Osteoblast (primary cell): ENCODE measurements around the gene BBS5. TPM values are rescaled to one million over a fixed set of nuclear protein-coding genes. Genes with fewer than 3 reads are reported as not detected.
"Not testable (repeated sequence)": the region's sequence is repeated elsewhere in the genome, so short reads cannot be mapped to it uniquely, and the experiment has no call there.

ENCODE experiments used
- DNase-seq: peaks from one replicate; pipeline ENCODE4 v3.0.0; 2011; ENCODE audit warnings: low spot score, mixed read lengths; ENCODE audit not compliant: insufficient read length; ENCODE audit errors: missing footprints
- H2AFZ ChIP-seq: 2 replicates; pipeline ENCODE4 v1.6.0; 2011; ENCODE audit warnings: mild to moderate bottlenecking, low read length
- H3K27ac ChIP-seq: 2 replicates; pipeline ENCODE4 v1.5.1; 2011; ENCODE audit warnings: mild to moderate bottlenecking, low read depth, low read length, moderate library complexity
- H3K27me3 ChIP-seq: 2 replicates; pipeline ENCODE4 v1.6.0; 2012; ENCODE audit warnings: mild to moderate bottlenecking, control low read depth, inconsistent platforms, low read length, moderate library complexity; ENCODE audit not compliant: insufficient read depth
- H3K36me3 ChIP-seq: 2 replicates; pipeline ENCODE4 v1.5.1; 2011; ENCODE audit warnings: mild to moderate bottlenecking, low read length, control low read depth, moderate library complexity; ENCODE audit not compliant: insufficient read depth
- H3K4me1 ChIP-seq: 2 replicates; pipeline ENCODE4 v1.5.1; 2011; ENCODE audit warnings: mild to moderate bottlenecking, low read length, control low read depth, moderate library complexity; ENCODE audit not compliant: insufficient read depth
- H3K4me2 ChIP-seq: 2 replicates; pipeline ENCODE4 v1.6.0; 2011; ENCODE audit warnings: mild to moderate bottlenecking, low read length; ENCODE audit not compliant: insufficient read depth
- H3K4me3 ChIP-seq: fragments of 200-600 bp; sonication (generic); 3 replicates; pipeline ENCODE4 v1.5.1; 2012; ENCODE audit warnings: mild to moderate bottlenecking, low read length, inconsistent platforms; ENCODE audit not compliant: insufficient read depth
- H3K79me2 ChIP-seq: 2 replicates; pipeline ENCODE4 v1.6.0; 2012; ENCODE audit warnings: mild to moderate bottlenecking, low read length, control low read depth, inconsistent platforms; ENCODE audit not compliant: insufficient read depth
- H3K9me3 ChIP-seq: 2 replicates; pipeline ENCODE4 v1.5.1; 2011; ENCODE audit warnings: low read depth, low read length, control low read depth
- H4K20me1 ChIP-seq: 2 replicates; pipeline ENCODE4 v1.6.0; 2012; ENCODE audit warnings: mild to moderate bottlenecking, low read length, control low read depth; ENCODE audit not compliant: insufficient read depth
- CTCF ChIP-seq: IDR thresholded peaks from 2 replicates; pipeline ENCODE4 v1.5.1; 2011; ENCODE audit warnings: mild to moderate bottlenecking, low read depth, low read length, moderate library complexity; ENCODE audit errors: extremely low read depth
- total RNA-seq: library from RNA; depleted of rRNA; stranded (reverse); fragments of >200 nt; gene quantifications from 2 replicates; pipeline ENCODE4 v1.2.3, GENCODE V29; 2012

BBS5 gene
- total RNA-seq, 1 donor = 5.8 TPM

GRCh38 chr2:169513094-169513493, 33.8 kb downstream of the BBS5 start:
- TF ChIP-seq CTCF = no peak
- H3K36me3 ChIP-seq = no peaks in the 10 kb centered on the region
- H4K20me1 ChIP-seq = no peaks in the 10 kb centered on the region
- H3K4me2 ChIP-seq = no peak overlapping the region
- no peaks in the 10 kb centered on the region for H3K79me2 ChIP-seq
- no peaks in the 10 kb centered on the region for H3K9me3 ChIP-seq
- peaks cover 7% of the 10 kb centered on the region for H3K4me1 ChIP-seq
- no peak overlapping the region for H3K4me3 ChIP-seq
- H3K27me3 ChIP-seq = no peaks in the 10 kb centered on the region
- DNase-seq = no peak
- no peak overlapping the region for H3K27ac ChIP-seq
- H2AFZ ChIP-seq = no peak overlapping the region

DNA sequence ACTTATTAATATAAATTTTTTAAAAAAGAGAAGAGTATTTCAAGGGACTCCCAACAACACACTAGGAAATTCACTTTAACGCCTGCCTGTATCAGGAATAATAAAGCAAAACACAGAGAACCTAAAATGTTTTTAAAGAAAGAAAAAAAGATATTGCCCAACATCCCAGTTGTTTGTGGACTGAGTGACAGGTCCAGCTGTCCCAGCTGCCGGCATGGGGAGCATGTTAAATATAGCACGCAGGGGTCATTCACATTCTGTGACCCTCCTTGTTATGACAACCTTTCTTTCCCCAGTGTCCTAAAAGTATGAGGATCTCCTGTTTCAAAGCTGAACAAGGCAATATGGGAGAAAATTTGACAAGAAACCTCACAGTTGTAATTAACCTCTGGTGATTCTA, 34.6 kb downstream of the BBS5 start:
- Histone ChIP-seq H3K9me3 (no peaks in the 10 kb centered on the region), H4K20me1 (no peaks in the 10 kb centered on the region), H3K4me1 (peaks cover 7% of the 10 kb centered on the region), H2AFZ (no peak overlapping the region), H3K27me3 (no peaks in the 10 kb centered on the region), H3K79me2 (no peaks in the 10 kb centered on the region), H3K4me2 (no peak overlapping the region), H3K36me3 (no peaks in the 10 kb centered on the region), H3K4me3 (no peak overlapping the region), H3K27ac (no peak overlapping the region)
- no peak for TF ChIP-seq CTCF
- no peak for DNase-seq

- not testable (repeated sequence) for H3K4me1 ChIP-seq, H3K27me3 ChIP-seq, H3K4me3 ChIP-seq, H3K27ac ChIP-seq, H3K79me2 ChIP-seq, H3K9me3 ChIP-seq, DNase-seq, H2AFZ ChIP-seq, H4K20me1 ChIP-seq, H3K4me2 ChIP-seq, H3K36me3 ChIP-seq
Observed at GRCh38 chr2:169514758-169515157, 35.5 kb downstream of the BBS5 start.

DNA sequence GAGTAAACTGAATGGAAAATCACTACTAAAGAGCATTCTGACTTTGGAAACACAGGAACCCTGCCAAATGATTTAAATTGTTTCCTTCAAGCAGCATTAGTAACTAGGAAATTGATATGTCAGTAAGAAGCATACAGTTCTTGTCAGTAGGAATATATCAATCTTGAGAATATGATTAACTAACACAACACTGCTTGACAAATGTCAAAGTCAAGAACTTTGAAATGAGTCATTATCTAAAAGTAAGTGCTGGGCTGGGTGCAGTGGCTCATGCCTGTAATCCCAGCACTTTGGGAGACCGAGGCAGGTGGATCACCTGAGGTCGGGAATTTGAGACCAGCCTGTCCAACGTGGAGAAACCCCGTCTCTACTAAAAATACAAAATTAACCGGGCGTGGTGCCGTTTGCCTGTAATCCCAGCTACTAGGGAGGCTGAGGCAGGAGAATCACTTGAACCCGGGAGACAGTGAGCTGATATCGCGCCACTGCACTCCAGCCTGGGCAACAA, 37.2 kb downstream of the BBS5 start:
- not testable (repeated sequence) for H3K27me3 ChIP-seq, DNase-seq, H3K4me2 ChIP-seq

DNA sequence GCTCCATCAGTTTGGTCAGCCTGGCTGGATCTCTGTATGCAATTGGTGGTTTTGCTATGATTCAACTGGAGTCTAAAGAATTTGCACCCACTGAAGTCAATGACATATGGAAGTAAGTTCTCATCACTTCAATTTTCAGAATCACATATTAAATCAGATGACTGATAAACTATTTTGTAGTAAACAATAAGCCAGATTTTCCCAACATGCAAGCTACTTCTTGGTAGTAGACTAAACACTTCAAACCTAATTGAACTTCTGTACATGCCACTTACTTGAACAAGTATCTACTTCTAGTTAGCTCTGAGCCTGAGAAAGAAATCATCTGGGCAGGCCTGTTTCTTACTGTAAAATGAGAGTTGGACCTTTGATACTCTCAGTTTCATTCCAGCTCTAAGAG, 41.6 kb downstream of the BBS5 start:
- Histone ChIP-seq H3K36me3 (no peaks in the 10 kb centered on the region), H3K4me1 (no peaks in the 10 kb centered on the region), H4K20me1 (no peaks in the 10 kb centered on the region), H2AFZ (no peak overlapping the region), H3K4me2 (no peak overlapping the region), H3K79me2 (no peaks in the 10 kb centered on the region), H3K4me3 (no peak overlapping the region), H3K9me3 (no peaks in the 10 kb centered on the region), H3K27me3 (no peaks in the 10 kb centered on the region), H3K27ac (no peak overlapping the region)
- no peak for TF ChIP-seq CTCF
- no peak for DNase-seq

More for the DNA sequence above, 37.2 kb downstream of the BBS5 start:
- not testable (repeated sequence) for H3K4me1 ChIP-seq, H3K4me3 ChIP-seq, H3K27ac ChIP-seq, H3K9me3 ChIP-seq, H4K20me1 ChIP-seq, H3K79me2 ChIP-seq, H3K36me3 ChIP-seq, H2AFZ ChIP-seq
